A673 (cell line): ENCODE data around the gene TSPAN10. TPM values are rescaled to one million over a fixed set of nuclear protein-coding genes. Genes with fewer than 3 reads are reported as not detected.

ENCODE experiments used
- BruUV-seq: library from RNA; stranded (reverse); fragments of 400-500 nt; replicated peaks from 2 replicates; lab custom pipeline; 2021; lab: Mats Ljungman, UMichigan
- CTCF ChIA-PET: fragments of 300-600 bp; sonication (Branson Sonifier 250); formaldehyde crosslinking; loops from one replicate; lab custom pipeline; 2022; ENCODE audit warnings: antibody characterized with exemption; lab: Charles Lee
- POLR2A ChIA-PET: fragments of 300-600 bp; sonication (Branson Sonifier 250); formaldehyde crosslinking; loops from one replicate; lab custom pipeline; 2022; ENCODE audit warnings: antibody characterized with exemption; ENCODE audit not compliant: low non-redundant PET; lab: Charles Lee
- DNase-seq: peaks from one replicate; pipeline ENCODE4 v3.0.0-alpha.2; 2015; ENCODE audit warnings: low spot score
- H3K27ac ChIP-seq: fragments of 200-600 bp; sonication (generic); 2 replicates; pipeline ENCODE4 v1.5.1; 2016; ENCODE audit warnings: mixed run types, low read depth, mild to moderate bottlenecking, mixed read lengths, antibody characterized with exemption, low read length; ENCODE audit not compliant: poor library complexity, severe bottlenecking
- H3K27me3 ChIP-seq: fragments of 200-600 bp; sonication (generic); replicated peaks from 2 replicates; pipeline ENCODE4 v1.6.1; 2017; ENCODE audit warnings: mixed run types, low read depth, mild to moderate bottlenecking, mixed read lengths, antibody characterized with exemption, low read length; ENCODE audit not compliant: insufficient read depth, poor library complexity
- H3K36me3 ChIP-seq: fragments of 200-600 bp; sonication (generic); 2 replicates; pipeline ENCODE4 v1.6.1; 2016; ENCODE audit warnings: mixed run types, mild to moderate bottlenecking, mixed read lengths, antibody characterized with exemption, low read length; ENCODE audit not compliant: insufficient read depth, poor library complexity, severe bottlenecking
- H3K4me1 ChIP-seq: fragments of 200-600 bp; sonication (generic); 2 replicates; pipeline ENCODE4 v1.6.1; 2017; ENCODE audit warnings: mixed run types, mild to moderate bottlenecking, mixed read lengths, antibody characterized with exemption, low read length; ENCODE audit not compliant: insufficient read depth, poor library complexity, severe bottlenecking
- H3K4me3 ChIP-seq: fragments of 200-600 bp; sonication (generic); 2 replicates; pipeline ENCODE4 v1.5.1; 2016; ENCODE audit warnings: low read depth, mixed run types, mild to moderate bottlenecking, mixed read lengths, low read length; ENCODE audit not compliant: poor library complexity, severe bottlenecking
- H3K9me3 ChIP-seq: fragments of 200-600 bp; sonication (generic); 2 replicates; pipeline ENCODE4 v1.6.1; 2016; ENCODE audit warnings: mixed run types, low read depth, mild to moderate bottlenecking, mixed read lengths, antibody characterized with exemption, low read length; ENCODE audit not compliant: poor library complexity, severe bottlenecking
- CTCF ChIP-seq: fragments of 300-800, 200-600 bp; sonication (generic); conservative IDR thresholded peaks from 2 replicates; pipeline ENCODE4 v1.5.1; 2017; ENCODE audit warnings: low read depth, mild to moderate bottlenecking, antibody characterized with exemption, low read length, moderate library complexity, mixed read lengths
- EZH2 ChIP-seq: fragments of 200-600 bp; sonication (generic); IDR thresholded peaks from 2 replicates; pipeline ENCODE4 v1.6.1; 2017; ENCODE audit warnings: borderline replicate concordance, low read depth, mild to moderate bottlenecking, mixed read lengths, antibody characterized with exemption, low read length; ENCODE audit not compliant: poor library complexity, severe bottlenecking
- intact Hi-C: fragments of 100-400 bp; cut with micrococcal nuclease; formaldehyde crosslinking; loops from one replicate; pipeline ENCODE4 v1.10.0; 2022; ENCODE audit not compliant: unreplicated experiment
- total RNA-seq: library from RNA; stranded (reverse); gene quantifications from 2 replicates; pipeline ENCODE4 v1.2.3, GENCODE V29; 2021

TSPAN10 gene
- total RNA-seq, 1 experiment from 2014 or later: 1.1 TPM

- no peaks in the 10 kb centered on the region for H3K36me3 ChIP-seq
- CTCF ChIA-PET: interaction anchor here (0.7 kb wide), 1 partner anchor 87 kb away, joined by 3 read pairs; no protein-coding TSS in a partner anchor
- DNase-seq: no peak
- H3K9me3 ChIP-seq: no peaks in the 10 kb centered on the region
- H3K27me3 ChIP-seq: no peaks in the 10 kb centered on the region
- H3K4me1 ChIP-seq: no peaks in the 10 kb centered on the region
- TF ChIP-seq CTCF (no peak), EZH2 (no peak)
- POLR2A ChIA-PET: no interaction called here
- no TSS peak for BruUV-seq
- no peak overlapping the region for H3K4me3 ChIP-seq
- intact Hi-C loops: no loop called here
- H3K27ac ChIP-seq: no peak overlapping the region
Measured at GRCh38 chr17:81652906-81653771, 16.1 kb downstream of the TSPAN10 start.

GRCh38 chr17:81655378-81656117 lies 18.6 kb downstream of the TSPAN10 start:
- ChIA-PET POLR2A (no interaction called here), CTCF (interaction anchor here (1.2 kb wide), 1 partner anchor 12 kb away, joined by 3 read pairs; no protein-coding TSS in a partner anchor)
- no TSS peak for BruUV-seq
- DNase-seq: no peak
- intact Hi-C loops: no loop called here
- Histone ChIP-seq H3K36me3 (no peaks in the 10 kb centered on the region), H3K27me3 (no peaks in the 10 kb centered on the region), H3K9me3 (no peaks in the 10 kb centered on the region), H3K27ac (no peak overlapping the region), H3K4me3 (no peak overlapping the region), H3K4me1 (no peaks in the 10 kb centered on the region)
- TF ChIP-seq CTCF (no peak), EZH2 (no peak)

- ChIA-PET CTCF (interaction anchor here (0.6 to 1.2 kb wide), 2 partner anchors 11 to 381 kb away, joined by 3 read pairs; partner anchors contain the start of gene DCXR), POLR2A (no interaction called here)
- Histone ChIP-seq H3K4me1 (no peaks in the 10 kb centered on the region), H3K4me3 (no peak within 1 kb of the TSS), H3K27me3 (no peaks in the 10 kb centered on the region), H3K27ac (no peak within 1 kb of the TSS), H3K9me3 (no peaks in the 10 kb centered on the region), H3K36me3 (no peaks in the 10 kb centered on the region)
- no TSS peak for BruUV-seq
- intact Hi-C loops: no loop called here
- TF ChIP-seq CTCF (no peak), EZH2 (no peak)
- DNase-seq: no peak
Measured at GRCh38 chr17:81656118-81656743, 19.2 kb downstream of the TSPAN10 start, which contains the start of gene PDE6G. PDE6G (minus strand) TSS chr17:81656542; CDS start chr17:81653305, 3,237 bp downstream.
